GM12875 (cell line): ENCODE results near the gene PSMD6.

Experiments
- H3K4me3 ChIP-seq: one replicate; pipeline ENCODE4 v1.5.1; 2011; ENCODE audit warnings: low read depth, low read length, control low read depth
- CTCF ChIP-seq: IDR thresholded peaks from 2 replicates; pipeline ENCODE4 v1.5.1; 2011; ENCODE audit warnings: low read depth, mild to moderate bottlenecking, control low read depth, inconsistent platforms, low read length, moderate library complexity, borderline replicate concordance; ENCODE audit not compliant: insufficient read depth

Gene PSMD6

GRCh38 chr3:64055076-64055475 lies 31.8 kb upstream of the PSMD6 start:
- H3K4me3 ChIP-seq, result no peak overlapping the region
- TF ChIP-seq CTCF, result no peak

- TF ChIP-seq CTCF, result no peak
These were observed 31.2 kb upstream of the PSMD6 start for GRCh38 chr3:64054488-64054887.

GRCh38 chr3:64053581-64053980 lies 30.3 kb upstream of the PSMD6 start:
- no peak for TF ChIP-seq CTCF
- no peak overlapping the region for H3K4me3 ChIP-seq

More at GRCh38 chr3:64054488-64054887, 31.2 kb upstream of the PSMD6 start:
- no peak overlapping the region for H3K4me3 ChIP-seq

GRCh38 chr3:64053117-64053516 lies 29.8 kb upstream of the PSMD6 start:
- no peak for TF ChIP-seq CTCF
- no peak overlapping the region for H3K4me3 ChIP-seq

GRCh38 chr3:64049832-64050231 lies 26.5 kb upstream of the PSMD6 start:
- TF ChIP-seq CTCF, result no peak
- no peak overlapping the region for H3K4me3 ChIP-seq

- no peak for TF ChIP-seq CTCF
- H3K4me3 ChIP-seq, result no peak overlapping the region
These were observed 25.8 kb upstream of the PSMD6 start for GRCh38 chr3:64049136-64049535.

GRCh38 chr3:64048631-64049061 lies 25.4 kb upstream of the PSMD6 start:
- no peak for TF ChIP-seq CTCF
- H3K4me3 ChIP-seq, result no peak overlapping the region
